C4-2B (cell line): ENCODE data around the gene GBGT1.

Experiments used
- CTCF ChIP-seq: fragments of 450-650 bp; conservative IDR thresholded peaks from 2 replicates; pipeline ENCODE4 v1.5.1; 2017; ENCODE audit warnings: mild to moderate bottlenecking
- ZFX ChIP-seq: fragments of 450-650 bp; IDR thresholded peaks from 2 replicates; pipeline ENCODE4 v1.6.1; 2017

- TF ChIP-seq CTCF (no peak), ZFX (no peak)
These were observed 7.0 kb upstream of the GBGT1 start for GRCh38 chr9:133170716-133171115.
